Activated gamma-delta T cell (primary cell): ENCODE measurements around the gene ACP5.

ENCODE experiments used
- DNase-seq: peaks from one replicate; lab custom pipeline; 2025; lab: John Stamatoyannopoulos, UW

The ACP5 gene

DNA sequence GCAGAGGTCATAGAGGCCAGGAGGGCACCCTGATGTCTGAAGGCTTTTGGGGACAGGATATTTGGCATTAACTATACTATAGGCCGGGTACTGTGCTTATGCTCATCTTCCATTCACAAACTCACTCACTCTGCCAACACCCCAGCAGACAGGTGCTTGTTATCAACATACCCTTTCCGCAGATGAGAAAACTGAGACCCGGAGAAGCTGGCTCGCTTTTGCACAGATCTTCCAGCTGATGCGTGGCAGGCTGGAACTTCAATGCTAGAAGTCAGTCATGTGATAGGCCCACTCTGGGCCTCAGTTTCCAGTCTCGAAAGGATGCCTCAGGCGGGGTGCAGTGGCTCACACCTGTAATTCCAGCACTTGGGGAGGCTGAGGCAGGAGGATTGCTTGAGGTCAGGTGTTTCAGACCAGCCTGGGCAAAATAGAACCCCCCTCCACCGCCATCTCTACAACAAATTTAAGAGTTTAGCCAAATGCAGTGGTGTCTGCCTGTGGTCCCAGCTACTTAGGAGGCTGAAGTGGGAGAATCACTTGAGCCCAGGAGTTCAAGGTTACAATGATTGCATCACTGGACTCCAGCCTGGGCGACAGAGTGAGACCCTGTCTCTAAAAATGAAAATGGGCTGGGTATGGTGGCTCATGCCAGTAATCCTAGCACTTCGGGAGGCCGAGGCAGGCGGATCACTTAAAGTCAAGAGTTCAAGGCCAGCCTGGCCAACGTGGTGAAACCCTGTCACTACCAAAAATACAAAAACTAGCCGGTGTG, 29.3 kb downstream of the ACP5 start:
- no peak for DNase-seq

DNA sequence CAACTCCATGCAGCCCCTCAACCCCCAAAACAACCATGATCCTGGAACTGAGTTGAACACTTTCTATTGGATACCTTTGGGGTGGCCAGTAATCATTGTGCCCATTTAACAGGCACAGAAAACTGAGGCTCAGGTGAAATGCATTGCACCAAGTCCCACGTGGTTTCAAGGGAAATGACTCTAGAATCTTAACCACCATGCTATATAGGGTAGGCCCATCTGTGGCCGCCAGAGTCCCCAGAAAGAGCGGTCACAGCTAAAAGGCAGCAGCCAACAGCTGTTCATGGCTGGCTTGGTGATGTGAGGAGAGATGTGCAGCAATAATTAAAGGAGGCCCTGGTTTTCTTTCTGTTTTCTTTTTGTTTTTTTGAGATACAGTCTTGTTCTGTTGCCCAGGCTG, 36.2 kb downstream of the ACP5 start:
- DNase-seq: no peak

DNA sequence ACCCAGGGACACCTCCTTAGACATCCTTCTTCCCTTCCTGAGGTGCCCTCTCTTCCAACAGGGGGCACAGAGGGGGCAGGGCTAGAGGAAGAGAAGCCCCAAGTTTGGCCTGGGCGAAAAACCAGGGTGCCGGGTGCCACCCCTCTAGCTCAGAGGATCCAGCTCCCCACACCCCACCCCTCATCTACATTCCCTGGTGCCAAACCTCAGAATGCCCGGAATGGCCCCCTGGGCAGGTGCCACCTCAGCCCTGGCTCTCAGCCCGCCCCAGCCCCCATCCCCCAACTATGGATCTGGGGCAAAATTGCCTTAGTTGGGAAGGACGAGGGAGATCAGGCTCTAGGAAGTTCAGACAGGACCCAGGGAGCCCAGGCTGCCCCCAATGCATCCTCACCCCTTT, 36.8 kb downstream of the ACP5 start:
- no peak for DNase-seq

DNA sequence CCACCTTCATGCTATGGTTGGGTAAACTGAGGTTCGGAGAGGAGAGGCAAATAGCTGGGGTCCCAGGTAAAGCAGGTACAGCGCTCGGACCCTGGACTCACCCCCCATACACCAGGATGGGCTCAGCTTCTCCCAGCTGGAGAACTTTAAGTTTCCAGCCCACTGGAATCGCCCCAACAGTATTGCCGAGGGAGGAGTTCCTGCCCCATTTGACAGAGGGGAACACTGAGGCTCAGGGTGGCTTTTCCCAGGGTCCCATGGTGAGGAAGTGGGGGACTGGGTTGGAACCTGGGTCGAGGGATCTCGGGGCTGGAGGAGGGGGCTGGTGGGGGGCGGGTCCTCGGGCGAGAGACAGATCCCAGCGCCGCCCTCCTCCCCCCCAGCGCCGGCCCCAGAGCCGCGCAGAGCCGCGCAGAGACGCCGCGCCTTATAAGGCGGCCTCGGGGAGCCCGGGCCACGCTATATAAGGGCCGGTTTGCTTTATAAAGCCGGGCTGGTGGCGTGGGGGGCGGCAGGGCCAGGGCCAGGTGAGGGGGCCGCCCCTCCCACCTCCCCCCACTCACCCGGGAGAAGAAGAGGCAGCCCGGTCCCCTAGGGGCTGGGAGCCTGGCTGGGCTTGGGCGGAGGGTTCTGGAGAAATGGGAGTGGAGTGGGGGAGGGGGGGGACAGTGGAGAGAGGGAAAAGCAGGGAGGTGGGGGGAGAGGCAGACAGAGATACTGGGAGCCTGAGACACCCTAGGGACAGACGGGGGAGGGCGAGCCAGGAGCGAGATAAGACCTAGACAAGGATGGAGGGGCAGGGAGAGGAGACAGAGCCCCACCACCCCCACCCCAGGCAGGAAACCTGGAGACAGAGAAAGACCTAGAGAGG, 37.7 kb downstream of the ACP5 start:
- no peak for DNase-seq

DNA sequence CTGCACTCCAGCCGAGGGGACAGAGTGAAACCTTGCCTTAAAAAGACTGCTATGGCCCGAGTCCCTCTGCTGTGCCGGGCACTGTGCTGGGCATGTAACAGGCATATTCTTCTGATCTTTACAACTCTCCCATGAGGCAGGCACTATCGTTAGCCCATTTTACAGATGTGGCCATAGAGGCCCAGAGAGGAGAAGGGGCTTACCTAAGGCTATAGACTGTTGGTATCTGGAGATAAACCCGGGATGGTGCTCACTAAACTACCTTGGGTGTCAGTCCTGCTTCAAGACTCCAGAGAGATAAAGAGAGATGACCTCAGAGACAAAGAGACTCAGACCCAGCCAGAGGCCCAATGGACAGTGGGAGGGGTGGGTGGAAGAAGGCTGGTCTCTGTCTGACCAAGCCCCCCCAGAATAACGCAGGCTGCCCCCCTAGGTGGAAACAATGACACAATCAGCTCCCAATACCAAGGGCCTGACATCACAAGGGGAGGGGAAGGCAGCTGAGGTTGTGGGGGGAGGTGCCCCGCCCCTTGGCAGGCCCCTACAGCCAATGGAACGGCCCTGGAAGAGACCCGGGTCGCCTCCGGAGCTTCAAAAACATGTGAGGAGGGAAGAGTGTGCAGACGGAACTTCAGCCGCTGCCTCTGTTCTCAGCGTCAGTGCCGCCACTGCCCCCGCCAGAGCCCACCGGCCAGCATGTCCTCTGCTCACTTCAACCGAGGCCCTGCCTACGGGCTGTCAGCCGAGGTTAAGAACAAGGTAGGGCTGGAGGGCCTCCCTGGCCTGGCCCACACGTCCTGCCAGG, 39.0 kb downstream of the ACP5 start, which contains the start of gene CNN1:
TSS of gene CNN1 (plus strand) at position 620 of the 805 bp plus-strand sequence. CDS start at position 697, 77 bp downstream.
- no peak for DNase-seq

DNA sequence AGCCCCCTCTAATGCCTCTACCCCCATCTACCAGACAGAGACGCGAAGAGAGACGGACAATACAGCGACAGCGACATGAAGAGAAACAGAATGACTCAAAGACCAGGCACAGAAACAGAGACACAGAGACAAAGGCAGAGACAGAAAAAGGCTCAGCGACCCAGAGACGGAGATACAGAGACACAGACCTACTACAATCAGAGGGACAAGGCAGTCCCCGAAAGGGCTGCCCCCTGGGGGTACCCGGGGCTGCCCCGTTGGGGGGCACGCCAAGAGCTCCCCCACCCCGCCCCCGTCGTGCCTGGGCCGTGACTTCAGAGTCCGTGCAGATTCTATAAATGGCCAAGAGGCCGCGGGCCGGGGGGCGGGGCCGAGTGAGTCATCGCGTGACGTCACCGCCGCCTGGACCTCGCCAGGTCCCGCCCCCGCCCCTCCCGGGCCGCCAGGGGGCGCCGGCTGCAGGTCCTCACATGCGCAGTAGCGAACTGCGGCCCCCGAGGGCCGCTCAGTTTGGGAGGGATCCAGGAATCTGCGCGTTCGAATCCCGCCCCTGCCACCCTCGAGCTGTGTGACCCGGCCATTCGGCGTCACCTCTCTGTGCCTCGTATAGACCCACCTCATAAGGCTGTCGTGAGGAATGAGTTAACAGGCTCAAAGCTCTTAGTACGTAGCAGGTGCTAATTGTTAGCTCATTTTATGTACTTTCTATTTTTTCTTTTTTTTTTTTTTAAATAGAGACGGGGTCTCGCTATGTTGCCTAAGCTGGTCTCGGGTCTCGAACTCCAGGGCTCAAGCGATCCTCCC, 41.5 kb downstream of the ACP5 start:
- peak; percentile 73 for DNase-seq

DNA sequence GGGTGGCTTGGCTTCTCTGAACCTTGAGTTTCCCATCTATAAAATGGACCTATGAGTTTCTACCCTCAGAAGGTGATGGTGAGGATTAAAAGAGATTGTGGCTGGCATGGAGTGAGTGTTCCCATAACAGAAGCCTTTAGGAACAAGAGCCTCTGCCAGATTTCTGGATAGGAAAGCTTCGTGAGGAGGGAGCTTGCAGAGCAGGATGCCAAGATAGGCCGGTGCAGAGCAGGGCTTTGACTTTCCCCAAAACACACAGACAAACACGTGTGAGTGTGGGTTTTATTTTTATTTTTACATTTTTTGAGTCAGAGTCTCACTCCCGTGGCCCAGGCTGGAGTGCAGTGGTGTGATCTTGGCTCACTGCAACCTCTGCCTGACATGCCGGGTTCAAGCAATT, 42.5 kb downstream of the ACP5 start:
- no peak for DNase-seq

DNA sequence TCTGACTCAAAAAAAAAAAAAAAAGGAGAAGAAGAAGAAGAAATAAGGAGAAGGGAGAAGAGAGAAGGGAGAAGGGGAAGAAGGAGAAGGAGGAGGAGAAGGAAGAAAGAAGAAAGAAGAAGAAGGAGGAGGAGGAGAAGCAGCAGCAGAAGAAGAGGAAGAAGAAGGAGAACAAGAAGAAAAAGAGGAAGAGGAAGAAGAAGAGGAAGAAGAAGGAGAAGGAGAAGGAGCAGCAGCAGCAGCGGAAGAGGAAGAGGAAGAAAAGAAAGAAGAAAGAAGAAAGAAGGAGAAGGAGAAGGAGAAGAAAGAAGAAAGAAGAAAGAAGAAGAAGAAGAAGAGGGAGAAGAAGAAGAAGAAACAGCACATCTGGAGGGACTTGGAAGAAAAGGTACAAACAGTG, 42.9 kb downstream of the ACP5 start:
- DNase-seq: no peak

DNA sequence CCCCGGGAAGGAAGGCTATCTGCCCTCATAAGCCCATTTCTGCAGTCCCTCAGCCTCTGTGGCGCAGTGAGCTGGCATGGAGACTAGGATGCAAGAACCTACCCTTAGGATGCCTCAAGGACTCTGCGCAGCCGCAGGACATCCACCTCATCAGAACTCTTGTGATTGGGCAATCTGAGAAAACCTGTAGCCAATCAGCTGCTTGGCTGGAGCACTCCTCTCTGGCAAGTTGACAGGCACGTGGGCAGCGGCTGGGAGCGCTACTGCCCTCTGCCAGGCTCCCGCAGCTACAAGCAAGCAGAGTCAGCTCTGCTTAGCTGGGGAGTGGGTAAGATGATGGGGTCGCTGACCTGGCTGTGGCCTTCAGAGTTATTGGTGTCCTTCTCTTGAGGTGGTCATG, 47.0 kb downstream of the ACP5 start:
- DNase-seq: no peak

DNA sequence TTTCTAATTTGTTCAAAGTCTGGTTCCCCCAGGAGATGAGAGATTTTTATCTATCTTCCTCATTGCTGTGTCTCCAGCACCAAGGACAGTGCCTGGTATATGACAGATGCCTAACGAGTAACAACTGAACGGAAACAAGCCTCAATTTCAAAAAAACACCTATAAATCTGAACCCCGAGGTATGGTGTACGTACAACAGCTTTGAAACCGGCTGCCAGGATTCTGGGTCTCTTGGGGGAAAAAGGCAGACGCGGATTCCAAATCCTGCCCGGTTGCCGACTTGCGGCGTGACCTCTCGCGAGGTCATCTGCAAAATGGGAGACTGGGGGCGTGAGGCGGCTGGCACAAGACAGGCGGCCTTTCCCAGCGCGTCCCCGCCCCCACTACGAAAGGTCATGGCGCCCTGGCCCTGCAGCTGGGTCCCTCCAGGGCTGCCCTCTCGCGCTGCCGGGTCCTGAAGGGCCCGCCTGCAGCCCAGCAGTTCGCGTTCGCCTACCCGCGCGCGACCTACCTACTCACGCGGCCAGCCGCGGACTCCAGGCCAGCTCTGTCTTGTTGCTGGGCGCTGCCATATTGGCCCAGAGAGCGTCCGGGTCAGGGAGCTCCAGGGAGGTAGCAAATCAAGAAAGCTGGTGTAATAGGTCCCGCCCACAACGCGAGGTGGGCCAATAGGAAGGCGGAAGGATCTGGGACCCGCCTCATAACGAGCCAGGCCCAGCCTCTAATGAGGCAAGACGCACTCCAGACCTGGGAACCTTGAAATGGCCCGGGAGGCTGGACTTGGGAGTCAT, 48.7 kb downstream of the ACP5 start, which contains the start of gene ECSIT:
TSS of gene ECSIT (minus strand) at position 584 of the 791 bp plus-strand sequence. CDS start 9,964 bp downstream, outside the sequence.
- peak; percentile 49 for DNase-seq
